ENCODE measurements around the gene B3GAT1. TPM values are rescaled to one million over a fixed set of nuclear protein-coding genes. Genes with fewer than 3 reads are reported as not detected.
A peak's percentile ranks its signal among the peaks of the same experiment; 100 is the strongest.

B3GAT1 gene
- total RNA-seq, 4 donors from 2014 or later = 0.19 to 0.72 (median 0.55) TPM

- DNase-seq (ENCODE audit: low spot score) = no peak
- no peak for TF ChIP-seq CTCF (IDR thresholded peaks at IDR 0.05)
Measured at GRCh38 chr11:134441281-134441680, 29.2 kb upstream of the B3GAT1 start.

GRCh38 chr11:134440851-134441250 is 28.8 kb upstream of the B3GAT1 start:
- DNase-seq (ENCODE audit: low spot score) = no peak
- TF ChIP-seq CTCF (IDR thresholded peaks at IDR 0.05) = no peak
- ATAC-seq (ENCODE audit: low FRiP score) = no peak

More at GRCh38 chr11:134441281-134441680, 29.2 kb upstream of the B3GAT1 start:
- ATAC-seq (ENCODE audit: low FRiP score) = no peak

- TF ChIP-seq CTCF (IDR thresholded peaks at IDR 0.05) = no peak
- DNase-seq (ENCODE audit: low spot score) (no peak), ATAC-seq (ENCODE audit: low FRiP score) (peak; percentile 55)
Measured at GRCh38 chr11:134438542-134439537, 26.8 kb upstream of the B3GAT1 start.

GRCh38 chr11:134437821-134438220 is 25.8 kb upstream of the B3GAT1 start:
- DNase-seq (ENCODE audit: low spot score) = no peak
- ATAC-seq (ENCODE audit: low FRiP score) = no peak
- no peak for TF ChIP-seq CTCF (IDR thresholded peaks at IDR 0.05)

- no peak for TF ChIP-seq CTCF (IDR thresholded peaks at IDR 0.05)
- no peak for DNase-seq (ENCODE audit: low spot score)
- no peak for ATAC-seq (ENCODE audit: low FRiP score)
Measured at GRCh38 chr11:134436781-134437180, 24.7 kb upstream of the B3GAT1 start.

- DNase-seq (ENCODE audit: low spot score) (no peak), ATAC-seq (ENCODE audit: low FRiP score) (no peak)
- no peak for TF ChIP-seq CTCF (IDR thresholded peaks at IDR 0.05)
Measured at GRCh38 chr11:134433806-134434205, 21.8 kb upstream of the B3GAT1 start.

- ATAC-seq (ENCODE audit: low FRiP score) (no peak), DNase-seq (ENCODE audit: low spot score) (no peak)
- TF ChIP-seq CTCF (IDR thresholded peaks at IDR 0.05) = no peak
Measured at GRCh38 chr11:134433251-134433650, 21.2 kb upstream of the B3GAT1 start.

All from omental fat pad (tissue), 4 donors.